Stimulated activated CD8-positive, alpha-beta memory T cell treated with anti-CD3 and anti-CD28 coated beads, Interleukin-12 subunit alpha, Interleukin-12 subunit beta, amount 100 ng/mL, for 24 hours (primary cell): Measurements from ENCODE around the gene ESYT2.
A peak's percentile ranks its signal among the peaks of the same experiment; 100 is the strongest.
"Not testable (repeated sequence)": the region's sequence is repeated elsewhere in the genome, so short reads cannot be mapped to it uniquely, and the experiment has no call there.

Source experiments
- DNase-seq: peaks from one replicate; pipeline ENCODE4 v3.0.0-alpha.2; 2020; ENCODE audit errors: extremely low read depth

ESYT2 gene

GRCh38 chr7:158829342-158830210, at the start of gene ESYT2:
TSS of gene ESYT2 (minus strand) at chr7:158829509. CDS start at chr7:158829418, 91 bp downstream.
- DNase-seq: peak; percentile 97

GRCh38 chr7:158878151-158879079, 49.1 kb upstream of the ESYT2 start:
- DNase-seq: not testable (repeated sequence)

GRCh38 chr7:158876984-158877383, 47.7 kb upstream of the ESYT2 start:
- no peak for DNase-seq

DNA sequence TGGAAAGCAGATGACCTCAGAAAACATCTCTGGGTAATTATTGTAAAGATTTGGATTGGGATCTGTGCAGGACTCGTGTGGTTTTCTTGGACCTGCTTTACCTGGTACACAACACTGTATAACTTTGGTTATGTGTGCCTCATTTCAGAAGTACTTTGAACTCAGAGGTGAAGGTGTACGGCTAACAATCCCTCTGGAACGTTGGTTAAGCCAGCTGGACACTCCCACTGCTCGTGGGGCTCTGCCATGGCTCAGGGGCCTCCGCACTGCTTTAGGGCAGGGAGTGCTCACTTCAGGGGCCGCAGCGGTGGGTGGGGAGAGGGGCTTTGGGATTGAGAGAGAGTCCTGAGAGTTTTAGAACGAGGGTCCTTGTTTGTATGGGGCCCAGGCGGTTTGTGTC, 40.6 kb upstream of the ESYT2 start:
- no peak for DNase-seq

DNA sequence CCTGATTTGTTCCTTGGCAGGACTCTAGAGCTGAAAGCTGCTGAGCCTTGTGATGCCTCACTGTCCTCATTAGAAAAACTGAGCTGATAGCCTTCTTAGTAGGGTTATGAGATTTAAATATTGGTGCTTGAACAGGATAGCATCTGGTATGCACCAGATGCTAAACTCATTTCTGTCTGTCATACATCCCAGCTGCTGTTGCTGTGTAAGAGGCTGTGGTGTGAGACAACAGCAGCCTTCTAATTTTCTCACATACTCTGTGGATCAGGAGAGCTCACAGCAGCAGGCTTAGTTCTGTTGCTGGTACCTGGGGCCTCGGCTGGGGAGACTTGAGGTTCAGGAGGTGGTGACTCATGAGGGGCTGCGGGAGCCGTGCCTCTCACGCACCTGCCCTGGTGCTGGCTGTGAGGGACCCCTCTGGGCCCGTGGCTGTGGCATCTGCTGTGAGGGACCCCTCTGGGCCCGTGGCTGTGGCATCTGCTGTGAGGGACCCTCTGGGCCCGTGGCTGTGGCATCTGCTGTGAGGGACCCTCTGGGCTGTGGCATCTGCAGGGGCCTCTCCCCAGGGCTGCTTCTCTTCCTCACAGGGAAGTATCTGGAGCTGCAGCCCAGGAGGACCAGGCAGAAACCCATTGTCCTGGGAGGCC, 39.6 kb upstream of the ESYT2 start:
- no peak for DNase-seq

GRCh38 chr7:158867214-158867984, 38.1 kb upstream of the ESYT2 start:
- no peak for DNase-seq

DNA sequence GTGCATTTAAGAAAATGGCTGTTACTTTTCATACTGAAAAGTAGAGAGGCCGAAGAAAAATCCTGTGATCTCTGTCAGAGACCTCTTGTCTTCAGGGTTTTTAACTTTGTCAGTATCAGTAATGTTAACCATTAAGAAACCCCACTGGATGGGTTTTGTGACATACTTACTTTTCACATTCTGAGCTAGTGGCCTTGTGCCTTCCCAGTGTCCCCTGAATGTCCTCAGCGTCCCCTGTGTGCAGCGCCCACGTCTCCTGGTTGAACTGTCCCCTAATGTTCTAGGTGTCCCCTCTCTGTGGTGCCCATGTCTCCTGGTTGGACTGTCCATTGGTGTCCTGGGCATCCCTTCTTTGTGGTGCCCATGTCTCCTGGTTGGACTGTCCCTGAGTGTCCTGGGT, 36.7 kb upstream of the ESYT2 start:
- DNase-seq: no peak

GRCh38 chr7:158865462-158865922, 36.2 kb upstream of the ESYT2 start:
- DNase-seq: no peak

DNA sequence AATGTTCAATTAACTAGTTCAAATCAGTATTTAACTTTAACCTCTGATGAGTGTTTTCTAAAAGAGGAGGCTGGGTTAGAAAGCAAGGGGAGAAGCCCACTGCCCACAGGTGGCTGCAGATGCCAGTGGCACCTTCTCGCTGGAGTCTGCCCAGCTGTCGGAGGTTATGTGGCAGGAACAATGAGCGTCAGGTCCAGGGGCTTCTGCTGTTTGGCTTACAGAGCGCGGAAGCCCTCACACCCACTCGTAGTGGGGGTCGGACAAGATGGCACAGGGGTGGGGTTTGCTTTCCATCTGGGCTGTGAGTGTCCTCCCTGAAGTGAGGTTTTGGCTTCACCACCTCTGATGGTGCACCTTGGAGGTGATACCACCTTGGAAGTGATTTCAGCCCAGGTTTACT, 35.5 kb upstream of the ESYT2 start:
- no peak for DNase-seq

GRCh38 chr7:158864507-158864820, 35.2 kb upstream of the ESYT2 start:
- no peak for DNase-seq

- no peak for DNase-seq
Measured at GRCh38 chr7:158863611-158864506, 34.5 kb upstream of the ESYT2 start.

- DNase-seq: not testable (repeated sequence)
Measured at GRCh38 chr7:158862985-158863610, 33.8 kb upstream of the ESYT2 start.

DNA sequence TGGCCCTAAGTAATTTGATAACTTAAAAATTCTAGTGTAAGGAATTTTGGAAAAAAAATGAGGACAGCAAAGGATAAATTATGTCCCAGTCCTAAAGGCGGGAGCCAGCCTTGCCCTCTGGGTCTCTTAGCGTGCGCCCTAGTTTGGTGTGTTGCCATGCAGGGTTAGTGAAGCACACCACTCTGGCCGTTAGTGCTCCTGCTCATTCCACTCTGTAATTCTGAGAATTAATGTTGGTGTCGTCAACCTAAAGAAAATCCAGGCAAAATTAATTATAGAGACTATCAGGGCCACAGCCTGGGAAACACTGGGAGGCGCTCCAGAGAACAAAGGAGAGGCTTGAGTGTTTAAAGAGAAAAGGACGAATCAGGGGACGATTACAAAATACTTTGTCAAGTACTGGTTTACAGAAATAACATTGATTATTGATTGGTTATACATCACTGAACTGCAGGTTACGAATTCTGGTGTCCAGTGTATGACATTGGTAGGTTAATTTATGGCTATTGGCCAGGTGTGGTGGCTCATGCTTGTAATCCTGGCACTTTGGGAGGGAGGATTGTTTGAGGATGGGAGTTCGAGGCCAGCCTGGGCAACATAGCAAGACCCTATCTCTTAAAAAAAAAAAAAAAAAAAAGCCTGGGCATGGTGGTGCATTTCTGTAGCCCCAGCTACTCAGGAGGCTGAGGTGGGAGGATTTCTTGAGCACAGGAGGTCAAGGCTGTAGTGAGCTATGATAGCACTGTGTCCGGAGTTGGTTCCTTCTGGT, 32.8 kb upstream of the ESYT2 start:
- no peak for DNase-seq

DNA sequence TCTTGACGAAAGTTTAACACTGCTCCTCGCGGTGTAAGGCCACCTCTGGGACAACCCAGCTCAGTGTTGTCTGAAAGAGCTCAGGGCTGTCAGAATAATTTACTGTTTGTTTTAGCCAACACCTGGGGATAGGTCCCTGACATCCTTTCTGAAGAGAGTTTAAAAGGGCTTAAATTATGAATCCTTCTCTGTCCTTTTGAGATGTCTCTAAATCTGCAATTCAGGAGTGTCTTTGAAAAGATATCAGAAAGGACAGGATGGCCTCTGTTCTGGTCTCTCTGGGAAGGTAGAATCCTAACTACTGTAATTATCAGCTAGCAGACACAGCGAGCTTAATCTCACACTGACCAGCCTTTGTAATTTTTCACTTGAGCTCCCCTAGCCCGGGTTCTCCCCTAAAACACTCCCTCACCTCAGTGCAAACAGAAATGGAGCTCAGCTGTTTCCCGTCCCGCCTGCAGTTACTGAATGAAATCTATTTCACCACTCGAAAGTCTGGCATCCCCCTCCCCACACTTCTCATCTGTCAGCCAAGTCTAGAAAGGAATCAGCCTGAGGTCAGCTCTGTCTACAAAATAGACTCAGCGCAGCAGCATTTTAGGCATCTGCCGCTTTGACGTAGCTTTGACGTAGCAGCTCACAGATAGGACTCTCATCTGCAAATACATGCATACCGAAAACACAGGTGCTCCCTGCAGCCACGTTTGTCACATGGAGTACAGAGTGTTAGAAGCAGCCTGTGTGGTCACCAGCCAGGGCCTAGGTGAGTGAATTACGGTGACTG, 31.9 kb upstream of the ESYT2 start:
- no peak for DNase-seq

DNA sequence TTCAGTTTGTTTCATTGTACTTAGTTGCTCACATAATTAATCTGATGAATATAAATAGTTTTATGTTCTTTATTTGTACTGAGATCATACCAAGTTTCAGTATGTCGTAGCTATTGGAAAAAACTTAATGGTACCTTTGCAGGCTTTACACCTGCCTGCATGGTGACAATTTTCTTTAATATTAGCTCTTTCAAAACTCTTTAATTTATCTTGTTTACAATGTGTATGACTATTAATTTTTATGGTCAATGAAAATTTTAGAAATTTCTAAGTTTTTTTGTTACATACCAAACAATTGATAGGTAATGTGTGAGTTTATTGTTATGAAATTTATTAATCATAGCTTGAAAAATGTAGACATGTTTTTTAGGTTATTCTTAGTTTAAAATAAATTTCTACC, 31.1 kb upstream of the ESYT2 start:
- no peak for DNase-seq

GRCh38 chr7:158858592-158859503, 29.5 kb upstream of the ESYT2 start:
- DNase-seq: no peak
